ENCODE measurements around the gene MTERF1.
"Not testable (repeated sequence)": the region's sequence is repeated elsewhere in the genome, so short reads cannot be mapped to it uniquely, and the experiment has no call there.

MTERF1 gene

DNA sequence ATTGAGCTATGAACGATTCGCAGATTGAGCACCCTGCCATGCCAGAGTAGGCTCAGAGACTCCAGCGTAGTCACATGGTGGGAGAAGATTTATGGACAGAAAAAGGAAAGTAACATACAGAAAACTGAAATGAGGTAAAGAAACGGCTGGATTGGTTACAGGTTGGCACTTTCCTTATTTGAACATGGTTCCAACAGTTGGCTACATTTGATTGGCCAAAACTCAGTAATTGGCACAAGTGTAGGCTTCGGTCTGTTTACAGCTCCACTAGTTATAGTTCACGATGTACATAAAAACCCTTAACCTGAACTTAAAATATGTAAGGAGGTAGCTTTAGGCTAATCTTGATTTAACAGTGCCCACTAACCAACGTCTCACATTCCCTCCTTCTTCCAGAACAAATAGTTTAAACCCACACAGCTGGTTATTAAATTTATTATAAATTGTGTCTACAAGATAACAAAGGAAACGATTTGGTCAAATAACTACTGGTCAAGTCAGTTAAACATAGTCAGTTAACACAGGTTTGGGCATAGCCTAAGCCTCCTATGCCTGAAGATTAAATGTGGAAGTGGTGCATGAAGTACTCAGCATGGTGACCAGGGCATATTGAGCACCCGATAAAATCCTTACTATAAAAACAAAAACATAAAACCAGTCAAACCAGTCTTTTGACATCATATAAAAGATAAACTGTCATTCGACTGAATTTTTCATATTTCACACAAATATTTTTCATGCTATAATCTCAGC, 17.9 kb upstream of the MTERF1 start:
- Histone ChIP-seq H3F3A (ENCODE audit: insufficient read depth, low read length) (no peaks in the 10 kb centered on the region), H3K27ac (ENCODE audit: low read length) (no peak overlapping the region), H3K79me2 (ENCODE audit: low read length) (no peaks in the 10 kb centered on the region), H2AFZ (ENCODE audit: low read length) (no peak overlapping the region), H3K27me3 (replicated peaks; ENCODE audit: insufficient read depth, low read length) (no peaks in the 10 kb centered on the region), H3K4me2 (ENCODE audit: low read depth, low read length) (no peak overlapping the region), H4K20me1 (ENCODE audit: insufficient read depth, low read length) (no peaks in the 10 kb centered on the region), H3K9ac (ENCODE audit: low read length) (no peak overlapping the region), H3K9me3 (replicated peaks; ENCODE audit: insufficient read depth, low read length) (no peaks in the 10 kb centered on the region), H3K9me2 (replicated peaks; ENCODE audit: insufficient read depth, low read length) (no peaks in the 10 kb centered on the region), H3K36me3 (replicated peaks; ENCODE audit: insufficient read depth, low read length) (no peaks in the 10 kb centered on the region), H3K4me3 (ENCODE audit: low read length) (no peak overlapping the region), H3K4me1 (ENCODE audit: low read length) (no peaks in the 10 kb centered on the region)
- TF ChIP-seq EZH2 (optimal IDR thresholded peaks at IDR 0.05; ENCODE audit: low read depth, low read length) (no peak), EZH2phosphoT487 (IDR thresholded peaks at IDR 0.05; ENCODE audit: low read length) (no peak)
- TF ChIP-seq, protein P1, sequence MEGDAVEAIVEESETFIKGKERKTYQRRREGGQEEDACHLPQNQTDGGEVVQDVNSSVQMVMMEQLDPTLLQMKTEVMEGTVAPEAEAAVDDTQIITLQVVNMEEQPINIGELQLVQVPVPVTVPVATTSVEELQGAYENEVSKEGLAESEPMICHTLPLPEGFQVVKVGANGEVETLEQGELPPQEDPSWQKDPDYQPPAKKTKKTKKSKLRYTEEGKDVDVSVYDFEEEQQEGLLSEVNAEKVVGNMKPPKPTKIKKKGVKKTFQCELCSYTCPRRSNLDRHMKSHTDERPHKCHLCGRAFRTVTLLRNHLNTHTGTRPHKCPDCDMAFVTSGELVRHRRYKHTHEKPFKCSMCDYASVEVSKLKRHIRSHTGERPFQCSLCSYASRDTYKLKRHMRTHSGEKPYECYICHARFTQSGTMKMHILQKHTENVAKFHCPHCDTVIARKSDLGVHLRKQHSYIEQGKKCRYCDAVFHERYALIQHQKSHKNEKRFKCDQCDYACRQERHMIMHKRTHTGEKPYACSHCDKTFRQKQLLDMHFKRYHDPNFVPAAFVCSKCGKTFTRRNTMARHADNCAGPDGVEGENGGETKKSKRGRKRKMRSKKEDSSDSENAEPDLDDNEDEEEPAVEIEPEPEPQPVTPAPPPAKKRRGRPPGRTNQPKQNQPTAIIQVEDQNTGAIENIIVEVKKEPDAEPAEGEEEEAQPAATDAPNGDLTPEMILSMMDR (IDR thresholded peaks at IDR 0.05; ENCODE audit: low read length): no peak
- no peak for DNase-seq

DNA sequence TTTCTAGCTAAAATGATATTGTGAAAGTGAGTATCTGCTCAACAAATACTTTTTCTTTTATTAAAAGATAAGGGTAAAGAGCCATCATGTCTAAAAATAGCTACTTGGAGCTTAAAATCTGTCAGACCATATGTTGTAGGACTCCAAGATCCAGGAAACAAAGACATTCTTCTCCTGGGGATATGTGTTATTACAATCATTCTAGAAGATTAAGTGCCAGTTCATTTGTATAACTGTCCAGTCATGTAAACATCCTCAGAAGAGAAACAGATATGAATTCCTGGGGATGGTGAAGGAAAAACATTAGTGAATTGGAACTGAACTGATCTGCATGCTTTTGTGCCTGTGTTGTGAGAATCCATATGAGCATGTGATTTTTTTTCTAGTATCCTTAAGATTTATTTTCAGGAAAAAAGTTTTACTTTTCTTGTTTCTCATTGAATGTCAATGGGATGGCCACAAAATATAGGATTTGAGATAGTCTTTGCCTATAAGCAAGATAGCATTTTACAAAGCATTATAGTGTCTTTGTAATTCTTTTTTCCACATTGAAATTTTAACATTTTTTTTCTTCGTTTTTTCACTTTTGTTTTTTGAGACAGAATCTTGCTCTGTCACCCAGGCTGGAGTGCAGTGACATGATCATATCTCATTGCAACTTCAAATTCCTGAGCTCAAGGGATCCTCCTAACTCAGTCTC, 14.4 kb upstream of the MTERF1 start:
- H3K27me3 ChIP-seq (replicated peaks; ENCODE audit: insufficient read depth, low read length): no peaks in the 10 kb centered on the region
- H3K9ac ChIP-seq (ENCODE audit: low read length): no peak overlapping the region
- H2AFZ ChIP-seq (ENCODE audit: low read length): no peak overlapping the region
- no peak overlapping the region for H3K27ac ChIP-seq (ENCODE audit: low read length)
- H3K9me2 ChIP-seq (replicated peaks; ENCODE audit: insufficient read depth, low read length): no peaks in the 10 kb centered on the region
- H3F3A ChIP-seq (ENCODE audit: insufficient read depth, low read length): no peaks in the 10 kb centered on the region
- no peaks in the 10 kb centered on the region for H4K20me1 ChIP-seq (ENCODE audit: insufficient read depth, low read length)
- H3K4me3 ChIP-seq (ENCODE audit: low read length): no peak overlapping the region
- H3K36me3 ChIP-seq (replicated peaks; ENCODE audit: insufficient read depth, low read length): no peaks in the 10 kb centered on the region
- H3K79me2 ChIP-seq (ENCODE audit: low read length): no peaks in the 10 kb centered on the region
- H3K4me2 ChIP-seq (ENCODE audit: low read depth, low read length): no peak overlapping the region
- TF ChIP-seq EZH2phosphoT487 (IDR thresholded peaks at IDR 0.05; ENCODE audit: low read length) (no peak), EZH2 (optimal IDR thresholded peaks at IDR 0.05; ENCODE audit: low read depth, low read length) (no peak)
- TF ChIP-seq, protein P1 (IDR thresholded peaks at IDR 0.05; ENCODE audit: low read length): no peak
- DNase-seq: no peak
- no peaks in the 10 kb centered on the region for H3K9me3 ChIP-seq (replicated peaks; ENCODE audit: insufficient read depth, low read length)
- H3K4me1 ChIP-seq (ENCODE audit: low read length): no peaks in the 10 kb centered on the region

DNA sequence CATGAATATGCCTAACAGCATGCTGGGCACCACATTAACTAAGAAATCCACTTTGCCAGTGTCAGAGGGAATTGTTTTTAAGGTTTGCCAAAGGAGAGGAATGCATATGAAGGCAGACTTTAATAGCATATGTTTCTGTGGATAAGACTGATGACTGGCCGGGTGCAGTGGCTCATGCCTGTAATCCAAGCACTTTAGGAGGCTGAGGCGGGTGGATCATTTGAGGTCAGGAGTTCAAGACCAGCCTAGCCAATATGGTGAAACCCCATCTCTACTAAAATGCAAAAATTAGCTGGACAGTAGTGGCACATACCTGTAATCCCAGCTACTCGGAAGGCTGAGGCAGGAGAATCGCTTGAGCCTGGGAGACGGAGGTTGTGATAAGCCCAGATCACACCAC, 13.2 kb upstream of the MTERF1 start:
- not testable (repeated sequence) for H3K4me3 ChIP-seq (ENCODE audit: low read length); H4K20me1 ChIP-seq (ENCODE audit: insufficient read depth, low read length); H3F3A ChIP-seq (ENCODE audit: insufficient read depth, low read length); H3K27me3 ChIP-seq (replicated peaks; ENCODE audit: insufficient read depth, low read length); H3K79me2 ChIP-seq (ENCODE audit: low read length); H2AFZ ChIP-seq (ENCODE audit: low read length); H3K4me1 ChIP-seq (ENCODE audit: low read length); H3K27ac ChIP-seq (ENCODE audit: low read length); H3K9me2 ChIP-seq (replicated peaks; ENCODE audit: insufficient read depth, low read length); H3K9me3 ChIP-seq (replicated peaks; ENCODE audit: insufficient read depth, low read length); H3K9ac ChIP-seq (ENCODE audit: low read length); DNase-seq; H3K36me3 ChIP-seq (replicated peaks; ENCODE audit: insufficient read depth, low read length); H3K4me2 ChIP-seq (ENCODE audit: low read depth, low read length)

DNA sequence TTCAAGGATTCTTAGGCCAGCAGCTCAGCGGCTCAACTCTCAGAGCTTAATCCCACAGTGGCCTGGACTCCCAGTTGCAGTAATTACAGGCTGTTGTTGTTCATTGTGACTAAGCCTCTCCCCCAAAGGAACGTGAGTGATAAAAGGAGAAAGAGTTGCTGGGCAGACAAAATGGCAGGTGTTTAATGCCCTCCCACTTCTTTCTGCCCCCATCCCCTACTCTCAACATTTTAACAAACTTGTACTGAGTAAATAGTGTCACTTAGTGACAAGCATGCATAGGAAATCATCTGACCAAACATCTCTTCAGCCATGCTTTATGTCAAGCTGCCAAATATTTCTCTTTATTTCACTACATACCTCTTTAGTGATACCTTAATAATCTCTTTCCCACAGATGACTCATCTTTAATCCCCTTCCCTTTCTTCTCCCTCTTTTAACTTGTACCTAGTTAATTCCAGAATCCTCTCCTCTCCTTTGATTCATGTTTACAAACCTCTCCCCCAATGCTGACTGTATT, 12.4 kb upstream of the MTERF1 start:
- DNase-seq: no peak
- Histone ChIP-seq H3K27ac (ENCODE audit: low read length) (no peak overlapping the region), H3K27me3 (replicated peaks; ENCODE audit: insufficient read depth, low read length) (no peaks in the 10 kb centered on the region), H3K9me2 (replicated peaks; ENCODE audit: insufficient read depth, low read length) (no peaks in the 10 kb centered on the region), H3K79me2 (ENCODE audit: low read length) (no peaks in the 10 kb centered on the region), H4K20me1 (ENCODE audit: insufficient read depth, low read length) (no peaks in the 10 kb centered on the region), H3K4me2 (ENCODE audit: low read depth, low read length) (no peak overlapping the region), H3K4me1 (ENCODE audit: low read length) (no peaks in the 10 kb centered on the region), H3F3A (ENCODE audit: insufficient read depth, low read length) (no peaks in the 10 kb centered on the region), H3K4me3 (ENCODE audit: low read length) (no peak overlapping the region), H3K9ac (ENCODE audit: low read length) (no peak overlapping the region), H2AFZ (ENCODE audit: low read length) (no peak overlapping the region), H3K36me3 (replicated peaks; ENCODE audit: insufficient read depth, low read length) (no peaks in the 10 kb centered on the region), H3K9me3 (replicated peaks; ENCODE audit: insufficient read depth, low read length) (no peaks in the 10 kb centered on the region)
- TF ChIP-seq EZH2 (optimal IDR thresholded peaks at IDR 0.05; ENCODE audit: low read depth, low read length): no peak
- TF ChIP-seq, protein P1 (IDR thresholded peaks at IDR 0.05; ENCODE audit: low read length): no peak
- TF ChIP-seq EZH2phosphoT487 (IDR thresholded peaks at IDR 0.05; ENCODE audit: low read length): no peak

Data from MM.1S (cell line).